ENCODE results near the gene ICOS.
"Not testable (repeated sequence)": the region's sequence is repeated elsewhere in the genome, so short reads cannot be mapped to it uniquely, and the experiment has no call there.

DNA sequence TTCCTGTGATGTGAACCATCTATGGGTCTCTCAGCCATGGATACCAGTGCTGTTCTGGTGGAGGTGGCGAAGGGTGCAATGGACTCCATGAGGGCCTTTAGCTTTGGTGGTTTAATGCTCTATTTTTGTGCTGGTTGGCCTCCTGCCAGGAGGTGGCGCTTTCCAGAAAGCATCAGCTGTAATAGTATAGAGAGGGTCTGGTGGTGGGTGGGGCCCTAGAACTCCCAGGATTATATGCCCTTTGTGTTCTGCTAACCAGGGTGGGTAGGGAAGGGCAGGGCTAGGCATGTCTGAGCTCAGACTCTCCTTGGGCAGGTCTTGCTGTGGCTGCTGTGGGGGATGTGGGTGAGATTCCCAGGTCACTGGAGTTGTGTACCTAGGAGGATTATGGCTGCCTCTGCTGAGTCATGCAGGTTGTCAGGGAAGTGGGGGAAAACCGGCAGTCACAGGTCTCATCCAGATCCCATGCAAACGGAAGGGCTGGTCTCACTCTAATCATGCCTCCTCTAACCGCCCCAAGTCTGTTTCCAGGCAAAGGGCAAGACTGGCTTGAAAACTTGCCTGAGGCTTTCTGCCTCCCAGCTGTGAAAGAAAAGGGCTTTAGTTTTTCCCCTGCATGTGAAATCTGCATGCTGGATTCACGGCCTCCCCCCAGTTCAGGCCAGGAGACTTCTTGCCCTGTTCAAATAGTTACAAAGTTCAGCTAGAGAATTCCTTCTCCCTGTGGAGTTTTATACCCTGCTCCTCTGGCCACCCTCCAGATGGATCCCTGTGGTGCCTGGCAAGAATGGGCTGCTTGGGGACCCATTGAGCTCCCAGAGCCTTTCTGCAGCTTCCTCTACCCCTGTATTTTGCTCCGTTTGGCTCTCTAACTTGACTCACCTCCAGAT lies 7.2 kb downstream of the ICOS start:
- TF ChIP-seq, protein P1, sequence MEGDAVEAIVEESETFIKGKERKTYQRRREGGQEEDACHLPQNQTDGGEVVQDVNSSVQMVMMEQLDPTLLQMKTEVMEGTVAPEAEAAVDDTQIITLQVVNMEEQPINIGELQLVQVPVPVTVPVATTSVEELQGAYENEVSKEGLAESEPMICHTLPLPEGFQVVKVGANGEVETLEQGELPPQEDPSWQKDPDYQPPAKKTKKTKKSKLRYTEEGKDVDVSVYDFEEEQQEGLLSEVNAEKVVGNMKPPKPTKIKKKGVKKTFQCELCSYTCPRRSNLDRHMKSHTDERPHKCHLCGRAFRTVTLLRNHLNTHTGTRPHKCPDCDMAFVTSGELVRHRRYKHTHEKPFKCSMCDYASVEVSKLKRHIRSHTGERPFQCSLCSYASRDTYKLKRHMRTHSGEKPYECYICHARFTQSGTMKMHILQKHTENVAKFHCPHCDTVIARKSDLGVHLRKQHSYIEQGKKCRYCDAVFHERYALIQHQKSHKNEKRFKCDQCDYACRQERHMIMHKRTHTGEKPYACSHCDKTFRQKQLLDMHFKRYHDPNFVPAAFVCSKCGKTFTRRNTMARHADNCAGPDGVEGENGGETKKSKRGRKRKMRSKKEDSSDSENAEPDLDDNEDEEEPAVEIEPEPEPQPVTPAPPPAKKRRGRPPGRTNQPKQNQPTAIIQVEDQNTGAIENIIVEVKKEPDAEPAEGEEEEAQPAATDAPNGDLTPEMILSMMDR (IDR thresholded peaks at IDR 0.05) = peak; percentile 10; the same call in 1 of the 2 replicates
- not testable (repeated sequence) for TF ChIP-seq ZFX (IDR thresholded peaks at IDR 0.05; ENCODE audit: borderline replicate concordance)

Measured in 22Rv1 (cell line).